Endothelial cell of umbilical vein (primary cell): ENCODE measurements around the gene SETD6. TPM values are rescaled to one million over a fixed set of nuclear protein-coding genes. Genes with fewer than 3 reads are reported as not detected.

Experiments
- BruUV-seq: library from RNA; stranded (reverse); fragments of 400-500 nt; replicated peaks from 2 replicates; lab custom pipeline; 2021; lab: Mats Ljungman, UMichigan
- CTCF ChIA-PET: fragments of 300-600, 350-600 bp; sonication (Branson Sonifier 250); formaldehyde crosslinking; loops from one replicate; lab custom pipeline; 2021; ENCODE audit warnings: antibody characterized with exemption, inconsistent platforms; lab: Charles Lee
- POLR2A ChIA-PET: fragments of 300-600, 350-600 bp; sonication (Branson Sonifier 250); formaldehyde crosslinking; loops from one replicate; lab custom pipeline; 2021; ENCODE audit warnings: antibody characterized with exemption, inconsistent platforms; lab: Charles Lee
- DNase-seq: peaks from one replicate; pipeline ENCODE4 v3.0.0-alpha.2; 2011; ENCODE audit warnings: low read depth, low spot score
- FAIRE-seq: peaks from 2 replicates; lab custom pipeline; 2011; peaks lifted over from hg19 to GRCh38; lab: Jason Lieb, UNC
- H2AFZ ChIP-seq: 2 replicates; pipeline ENCODE4 v1.6.0; 2012; ENCODE audit warnings: low read depth, low read length, control low read depth, inconsistent platforms
- H3K27ac ChIP-seq: 2 replicates; pipeline ENCODE4 v1.5.1; 2011; ENCODE audit warnings: low read depth, mild to moderate bottlenecking, control low read depth, low read length, moderate library complexity; ENCODE audit not compliant: insufficient read depth
- H3K27me3 ChIP-seq, 2 experiments: 2 replicates each; pipeline versions ENCODE4 v1.6.0 to v1.6.1; 2011; ENCODE audit warnings: low read length in 2 of 2, mixed read lengths in 1 of 2; ENCODE audit not compliant: control insufficient read depth in 2 of 2, insufficient read depth in 2 of 2
- H3K36me3 ChIP-seq, 2 experiments: 2 replicates in 1 of 2; 3 replicates in 1 of 2; pipeline ENCODE4 v1.5.1; 2011; ENCODE audit warnings: low read length in 2 of 2, mild to moderate bottlenecking in 1 of 2, moderate library complexity in 1 of 2; ENCODE audit not compliant: control insufficient read depth in 2 of 2, insufficient read depth in 2 of 2; ENCODE audit errors: extremely low read depth in 1 of 2
- H3K4me1 ChIP-seq: 3 replicates; pipeline ENCODE4 v1.5.1; 2011; ENCODE audit warnings: mild to moderate bottlenecking, low read length; ENCODE audit not compliant: control insufficient read depth, insufficient read depth; ENCODE audit errors: extremely low read depth
- H3K4me2 ChIP-seq: 2 replicates; pipeline ENCODE4 v1.6.1; 2011; ENCODE audit warnings: low read length, control low read depth, mixed read lengths; ENCODE audit not compliant: insufficient read depth
- H3K4me3 ChIP-seq, 3 experiments: fragments of 200-600 bp in 1 of 3; sonication (generic), shearing (Covaris generic) in 1 of 3; replicated peaks in 1 of 3; 2 replicates each; pipeline ENCODE4 v1.5.1; 2011 to 2016; ENCODE audit warnings: control low read depth in 3 of 3, low read length in 3 of 3, mild to moderate bottlenecking in 2 of 3, inconsistent platforms in 1 of 3, low read depth in 1 of 3, moderate library complexity in 1 of 3; ENCODE audit not compliant: insufficient read depth in 1 of 3
- H3K79me2 ChIP-seq: 2 replicates; pipeline ENCODE4 v1.6.0; 2012; ENCODE audit warnings: low read length, inconsistent platforms; ENCODE audit not compliant: control insufficient read depth, insufficient read depth
- H3K9ac ChIP-seq: replicated peaks from 2 replicates; pipeline ENCODE3; 2011; ENCODE audit warnings: low read length, control low read depth; ENCODE audit not compliant: insufficient read depth; ENCODE audit errors: extremely low read depth
- H3K9me1 ChIP-seq: replicated peaks from 3 replicates; pipeline ENCODE4 v1.6.0; 2011; ENCODE audit warnings: mild to moderate bottlenecking, low read length; ENCODE audit not compliant: control insufficient read depth, insufficient read depth; ENCODE audit errors: extremely low read depth
- H3K9me3 ChIP-seq: replicated peaks from 2 replicates; pipeline ENCODE4 v1.5.1; 2012; ENCODE audit warnings: low read length, inconsistent platforms; ENCODE audit not compliant: control insufficient read depth, insufficient read depth
- H4K20me1 ChIP-seq: replicated peaks from 2 replicates; pipeline ENCODE3; 2011; ENCODE audit warnings: mild to moderate bottlenecking, low read length; ENCODE audit not compliant: control insufficient read depth, insufficient read depth; ENCODE audit errors: extremely low read depth
- FOS ChIP-seq: IDR thresholded peaks from 2 replicates; pipeline ENCODE4 v1.6.1; 2011; ENCODE audit warnings: mild to moderate bottlenecking, low read length, moderate library complexity, borderline replicate concordance; ENCODE audit not compliant: insufficient read depth
- GATA2 ChIP-seq: IDR thresholded peaks from 2 replicates; pipeline ENCODE4 v1.7.0; 2011; ENCODE audit warnings: low read depth, mild to moderate bottlenecking, moderate library complexity, mixed read lengths, low read length; ENCODE audit not compliant: insufficient read length, insufficient read depth
- JUN ChIP-seq: IDR thresholded peaks from 2 replicates; pipeline ENCODE4 v1.6.1; 2011; ENCODE audit warnings: borderline replicate concordance, low read depth; ENCODE audit not compliant: insufficient read length, insufficient read depth
- MYC ChIP-seq: IDR thresholded peaks from one replicate; pipeline ENCODE4 v1.6.1; 2011; ENCODE audit warnings: mild to moderate bottlenecking, low read depth, low read length
- POLR2A ChIP-seq: IDR thresholded peaks from 2 replicates; pipeline ENCODE4 v1.6.1; 2012; ENCODE audit warnings: low read depth, mild to moderate bottlenecking, control low read depth, low read length
- dilution Hi-C: fragments of 300-500 bp; cut with MboI; formaldehyde crosslinking; loops from one replicate; pipeline ENCODE4 v1.15.0; 2019; ENCODE audit warnings: low sequenced_read_pairs; ENCODE audit not compliant: extremely low pct_ligation_motif_present
- intact Hi-C: fragments of 100-400 bp; cut with micrococcal nuclease; formaldehyde crosslinking; loops from one replicate; pipeline ENCODE4 v1.10.0; 2022
- polyA plus RNA-seq, 4 experiments: library from polyadenylated mRNA; depleted of rRNA in 3 of 4; stranded (reverse) in 3 of 4; unstranded in 1 of 4; fragments of >200 nt; gene quantifications; 2 replicates each; pipeline versions ENCODE4 v1.2.1 to v1.2.3, GENCODE V29; 2011 to 2012; ENCODE audit warnings: missing spikeins in 1 of 4
- total RNA-seq: library from RNA; stranded (reverse); gene quantifications from 2 replicates; pipeline ENCODE4 v1.2.3, GENCODE V29; 2021
- TF ChIP-seq, protein P1 (sequence below): IDR thresholded peaks from 2 replicates; pipeline ENCODE4 v1.6.1; 2011; ENCODE audit not compliant: insufficient read depth, insufficient read length
- TF ChIP-seq, protein P2 (sequence below), 2 donors: IDR thresholded peaks; 1 replicate in 1 of 2; 2 replicates in 1 of 2; pipeline ENCODE4 v1.5.1; 2011; ENCODE audit warnings: low read length in 2 of 2, mild to moderate bottlenecking in 2 of 2, moderate library complexity in 2 of 2, control low read depth in 1 of 2, inconsistent platforms in 1 of 2, low read depth in 1 of 2; ENCODE audit not compliant: insufficient read depth in 1 of 2; ENCODE audit errors: extremely low read depth in 1 of 2

The SETD6 gene
- total and polyA plus RNA-seq, 2 donors (not counting 3 experiments of a cell fraction or from before 2014, with no cell fraction given): 10.2 to 16.4 TPM

GRCh38 chr16:58501242-58502131 is 13.8 kb upstream of the SETD6 start:
- Histone ChIP-seq H3K4me3 (no peak overlapping the region), H3K27ac (no peak overlapping the region), H3K4me1 (no peaks in the 10 kb centered on the region), H3K27me3 (no peaks in the 10 kb centered on the region), H3K36me3 (peaks cover 0 to 12% of the 10 kb centered on the region in 2 experiments), H3K9me3 (no peaks in the 10 kb centered on the region), H3K9me1 (no peaks in the 10 kb centered on the region), H3K4me2 (no peak overlapping the region), H2AFZ (no peak overlapping the region), H4K20me1 (no peaks in the 10 kb centered on the region), H3K79me2 (no peaks in the 10 kb centered on the region), H3K9ac (no peak overlapping the region)
- TF ChIP-seq FOS: no peak
- TF ChIP-seq, protein P1, sequence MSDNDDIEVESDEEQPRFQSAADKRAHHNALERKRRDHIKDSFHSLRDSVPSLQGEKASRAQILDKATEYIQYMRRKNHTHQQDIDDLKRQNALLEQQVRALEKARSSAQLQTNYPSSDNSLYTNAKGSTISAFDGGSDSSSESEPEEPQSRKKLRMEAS: no peak
- TF ChIP-seq MYC: no peak
- TF ChIP-seq POLR2A: no peak
- no peak for TF ChIP-seq JUN
- TF ChIP-seq GATA2: no peak
- TF ChIP-seq, protein P2, sequence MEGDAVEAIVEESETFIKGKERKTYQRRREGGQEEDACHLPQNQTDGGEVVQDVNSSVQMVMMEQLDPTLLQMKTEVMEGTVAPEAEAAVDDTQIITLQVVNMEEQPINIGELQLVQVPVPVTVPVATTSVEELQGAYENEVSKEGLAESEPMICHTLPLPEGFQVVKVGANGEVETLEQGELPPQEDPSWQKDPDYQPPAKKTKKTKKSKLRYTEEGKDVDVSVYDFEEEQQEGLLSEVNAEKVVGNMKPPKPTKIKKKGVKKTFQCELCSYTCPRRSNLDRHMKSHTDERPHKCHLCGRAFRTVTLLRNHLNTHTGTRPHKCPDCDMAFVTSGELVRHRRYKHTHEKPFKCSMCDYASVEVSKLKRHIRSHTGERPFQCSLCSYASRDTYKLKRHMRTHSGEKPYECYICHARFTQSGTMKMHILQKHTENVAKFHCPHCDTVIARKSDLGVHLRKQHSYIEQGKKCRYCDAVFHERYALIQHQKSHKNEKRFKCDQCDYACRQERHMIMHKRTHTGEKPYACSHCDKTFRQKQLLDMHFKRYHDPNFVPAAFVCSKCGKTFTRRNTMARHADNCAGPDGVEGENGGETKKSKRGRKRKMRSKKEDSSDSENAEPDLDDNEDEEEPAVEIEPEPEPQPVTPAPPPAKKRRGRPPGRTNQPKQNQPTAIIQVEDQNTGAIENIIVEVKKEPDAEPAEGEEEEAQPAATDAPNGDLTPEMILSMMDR (IDR thresholded peaks at IDR 0.05; ENCODE audit: extremely low read depth in 1 of 2, insufficient read depth in 1 of 2, low read depth in 1 of 2, low read length in 2 of 2): no peak
- intact Hi-C loops (no loop called here), dilution Hi-C loops (no loop called here)
- DNase-seq (no peak), FAIRE-seq (no peak)
- ChIA-PET POLR2A (no interaction called here), CTCF (interaction anchor here (1.4 to 2.2 kb wide), 2 partner anchors 14 to 159 kb away, joined by 4 to 6 read pairs; no protein-coding TSS in a partner anchor)
- no TSS peak for BruUV-seq
